CD14-positive monocyte (primary cell): ENCODE results near the gene TMEM184B. TPM values are rescaled to one million over a fixed set of nuclear protein-coding genes. Genes with fewer than 3 reads are reported as not detected.

Experiments used
- DNase-seq, 3 donors: peaks; one replicate each; pipeline ENCODE4 v3.0.0-alpha.2; 2011 to 2022
- H2AFZ ChIP-seq: 2 replicates; pipeline ENCODE4 v1.6.0; 2012; ENCODE audit warnings: mild to moderate bottlenecking, low read depth, low read length, inconsistent platforms; ENCODE audit not compliant: insufficient read depth, poor library complexity, severe bottlenecking
- H3K27ac ChIP-seq, 2 donors: 1 replicate in 1 of 2; 2 replicates in 1 of 2; pipeline ENCODE4 v1.5.1; 2012 to 2013; ENCODE audit warnings: low read length in 2 of 2, control low read depth in 1 of 2, inconsistent platforms in 1 of 2, low read depth in 1 of 2, mild to moderate bottlenecking in 1 of 2
- H3K27me3 ChIP-seq, 2 donors: one replicate each; pipeline versions ENCODE4 v1.6.0 to v1.6.1; 2011 to 2013; ENCODE audit warnings: low read length in 2 of 2; ENCODE audit not compliant: control insufficient read depth in 2 of 2, insufficient read depth in 2 of 2
- H3K36me3 ChIP-seq, 2 donors: replicated peaks in 1 of 2; 1 replicate in 1 of 2; 2 replicates in 1 of 2; pipeline versions ENCODE4 v1.5.1 to v1.6.1; 2012 to 2013; ENCODE audit warnings: low read length in 2 of 2, control low read depth in 1 of 2, inconsistent platforms in 1 of 2, mild to moderate bottlenecking in 1 of 2; ENCODE audit not compliant: insufficient read depth in 2 of 2, control insufficient read depth in 1 of 2
- H3K4me1 ChIP-seq, 2 donors: 1 replicate in 1 of 2; 2 replicates in 1 of 2; pipeline versions ENCODE4 v1.5.1 to v1.6.1; 2012 to 2013; ENCODE audit warnings: low read length in 2 of 2, control low read depth in 1 of 2, inconsistent platforms in 1 of 2, mild to moderate bottlenecking in 1 of 2, moderate library complexity in 1 of 2; ENCODE audit not compliant: insufficient read depth in 2 of 2, control insufficient read depth in 1 of 2
- H3K4me2 ChIP-seq: replicated peaks from 2 replicates; pipeline ENCODE3; 2012; ENCODE audit warnings: low read length, moderate library complexity, mild to moderate bottlenecking; ENCODE audit not compliant: poor library complexity, severe bottlenecking; ENCODE audit errors: extremely low read depth
- H3K4me3 ChIP-seq, 3 experiments: fragments of 200-600 bp in 1 of 3; sonication (generic) in 1 of 3; replicated peaks in 1 of 3; 1 replicate in 2 of 3; 2 replicates in 1 of 3; pipeline ENCODE4 v1.5.1; 2011 to 2013; ENCODE audit warnings: low read length in 3 of 3, mild to moderate bottlenecking in 3 of 3, control low read depth in 2 of 3, low read depth in 2 of 3, inconsistent platforms in 1 of 3, moderate library complexity in 1 of 3
- H3K79me2 ChIP-seq: 2 replicates; pipeline ENCODE4 v1.6.0; 2012; ENCODE audit warnings: mild to moderate bottlenecking, control low read depth, inconsistent platforms, low read length, moderate library complexity; ENCODE audit not compliant: insufficient read depth
- H3K9ac ChIP-seq: 2 replicates; pipeline ENCODE4 v1.6.0; 2017; ENCODE audit warnings: low read length, mild to moderate bottlenecking; ENCODE audit not compliant: insufficient read depth, poor library complexity, severe bottlenecking
- H3K9me3 ChIP-seq, 2 donors: replicated peaks in 1 of 2; 1 replicate in 1 of 2; 2 replicates in 1 of 2; pipeline versions ENCODE4 v1.5.1 to v1.6.1; 2012 to 2013; ENCODE audit warnings: low read length in 2 of 2, control low read depth in 1 of 2; ENCODE audit not compliant: control insufficient read depth in 1 of 2, insufficient read depth in 1 of 2
- H4K20me1 ChIP-seq: 2 replicates; pipeline ENCODE4 v1.6.0; 2012; ENCODE audit warnings: mild to moderate bottlenecking, low read length, control low read depth, moderate library complexity; ENCODE audit not compliant: insufficient read depth
- H3K27ac Mint-ChIP-seq, 7 donors: one replicate each; pipeline ENCODE4 v1.8.0; 2020; ENCODE audit warnings: mild to moderate bottlenecking in 7 of 7, mixed read lengths in 7 of 7, moderate library complexity in 6 of 7, inconsistent platforms in 2 of 7
- H3K27me3 Mint-ChIP-seq, 3 donors: one replicate each; pipeline ENCODE4 v1.8.0; 2021 to 2022; ENCODE audit warnings: low read depth in 3 of 3, mild to moderate bottlenecking in 3 of 3, mixed read lengths in 3 of 3, moderate library complexity in 3 of 3, inconsistent platforms in 1 of 3
- H3K36me3 Mint-ChIP-seq, 2 donors: one replicate each; pipeline ENCODE4 v1.8.0; 2020; ENCODE audit warnings: mixed read lengths in 2 of 2, inconsistent platforms in 1 of 2, mild to moderate bottlenecking in 1 of 2
- H3K4me1 Mint-ChIP-seq: one replicate; pipeline ENCODE4 v1.8.0; 2020; ENCODE audit warnings: mild to moderate bottlenecking, mixed read lengths
- H3K4me3 Mint-ChIP-seq, 2 donors: one replicate each; pipeline ENCODE4 v1.8.0; 2020; ENCODE audit warnings: mild to moderate bottlenecking in 2 of 2, mixed read lengths in 2 of 2, moderate library complexity in 1 of 2
- H3K9me3 Mint-ChIP-seq, 7 donors: one replicate each; pipeline ENCODE4 v1.8.0; 2020 to 2022; ENCODE audit warnings: mixed read lengths in 7 of 7, mild to moderate bottlenecking in 6 of 7, moderate library complexity in 6 of 7, inconsistent platforms in 2 of 7
- WGBS: methylation state at CpG from one replicate; pipeline ENCODE4 v1.1.5; 2013; ENCODE audit warnings: missing lambda C conversion rate; ENCODE audit not compliant: insufficient coverage; 5-methylcytosine and 5-hydroxymethylcytosine counted together
- intact Hi-C, 2 donors: fragments of 100-400 bp; cut with micrococcal nuclease; formaldehyde crosslinking; loops; one replicate each; pipeline versions ENCODE4 v1.15.0 to v1.15.1; 2023
- polyA plus RNA-seq, 3 donors: library from polyadenylated mRNA; depleted of rRNA in 1 of 3; unstranded in 2 of 3; stranded (reverse) in 1 of 3; fragments of 300-500 nt in 2 of 3; fragments of >200 nt in 1 of 3; fragmentation: Illumina TruSeq in 2 of 3; gene quantifications; 1 replicate in 2 of 3; 2 replicates in 1 of 3; pipeline ENCODE4 v1.2.3, GENCODE V29; 2012 to 2021
- TF ChIP-seq, protein P1 (sequence below): fragments of 200-600 bp; IDR thresholded peaks from one replicate; pipeline ENCODE4 v1.8.0; 2022; ENCODE audit warnings: antibody characterized with exemption, mild to moderate bottlenecking

The TMEM184B gene
- polyA plus RNA-seq, 3 donors, result 7.4 to 17.7 (median 10.6) TPM

DNA sequence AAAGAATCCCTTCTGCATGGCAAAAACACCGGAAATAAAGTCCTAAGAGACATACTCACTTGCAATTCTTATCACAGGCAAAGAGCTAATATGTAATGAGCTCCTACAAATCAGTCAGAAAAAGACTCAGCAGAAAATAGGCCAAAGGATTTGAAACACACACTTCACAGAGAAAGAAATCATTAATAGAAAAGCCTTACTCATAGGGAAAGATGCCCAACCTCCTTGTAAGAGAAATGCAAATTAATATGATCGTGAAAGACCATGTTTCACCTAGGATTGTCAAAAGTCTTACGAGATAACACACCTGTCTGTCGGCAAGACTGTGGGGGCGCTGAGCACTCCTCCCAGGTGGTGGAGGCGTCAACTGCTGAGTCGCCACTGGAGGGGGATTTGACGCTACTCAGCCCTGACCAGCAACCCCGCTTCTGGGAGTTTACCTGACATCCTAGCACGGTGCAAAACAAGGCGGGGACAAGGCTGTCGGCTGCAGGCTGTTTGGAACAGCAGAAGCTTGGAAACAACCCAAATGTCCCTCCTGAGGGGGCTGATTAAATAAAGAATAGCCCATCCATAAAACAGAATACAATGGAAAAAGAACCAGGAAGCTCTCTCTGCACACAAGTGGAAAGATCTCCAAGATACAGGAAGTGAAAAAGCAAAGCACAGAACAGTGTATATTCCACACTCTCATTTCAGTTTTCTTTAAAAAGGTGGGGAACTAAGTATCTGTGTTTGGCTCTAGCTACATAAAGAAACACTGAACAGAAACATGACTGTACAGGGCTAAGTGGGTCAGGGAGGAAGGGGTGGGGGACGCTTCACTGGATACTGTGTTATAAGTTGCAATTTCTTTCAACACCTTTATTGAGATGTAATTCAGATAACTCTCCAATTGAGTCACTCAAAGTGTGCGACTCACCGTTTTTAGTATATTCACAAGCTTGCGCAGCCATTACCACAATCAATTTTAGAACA, 33.0 kb upstream of the TMEM184B start:
- Histone ChIP-seq H3K9me3 (no peaks in the 10 kb centered on the region), H3K79me2 (peaks cover 14% of the 10 kb centered on the region), H3K27ac (peak overlapping the region in 1 of 2 donors; percentile 8), H3K4me1 (peaks cover 10 to 13% of the 10 kb centered on the region in 2 donors), H3K36me3 (peaks cover 40 to 53% of the 10 kb centered on the region in 2 donors), H3K4me2 (peak overlapping the region; percentile 3), H3K9ac (no peak overlapping the region), H3K4me3 (no peak overlapping the region), H4K20me1 (peaks cover 12% of the 10 kb centered on the region), H3K27me3 (no peaks in the 10 kb centered on the region), H2AFZ (no peak overlapping the region)
- peak in 2 of 3 donors; percentile 16 to 25 for DNase-seq
- H3K4me3 Mint-ChIP-seq, result peak overlapping the region; percentile 10 to 19
- H3K4me1 Mint-ChIP-seq, result peaks cover 23% of the 10 kb centered on the region
- no peaks in the 10 kb centered on the region for H3K9me3 Mint-ChIP-seq
- H3K27ac Mint-ChIP-seq, result peak overlapping the region in 3 of 7 donors; percentile 3 to 84 (median 35)
- WGBS, result 46% methylated on average over 9 of the region's 16 CpGs
- peaks cover 36 to 57% of the 10 kb centered on the region in 2 donors for H3K36me3 Mint-ChIP-seq
- intact Hi-C loops, result no loop called here
- TF ChIP-seq, protein P1, sequence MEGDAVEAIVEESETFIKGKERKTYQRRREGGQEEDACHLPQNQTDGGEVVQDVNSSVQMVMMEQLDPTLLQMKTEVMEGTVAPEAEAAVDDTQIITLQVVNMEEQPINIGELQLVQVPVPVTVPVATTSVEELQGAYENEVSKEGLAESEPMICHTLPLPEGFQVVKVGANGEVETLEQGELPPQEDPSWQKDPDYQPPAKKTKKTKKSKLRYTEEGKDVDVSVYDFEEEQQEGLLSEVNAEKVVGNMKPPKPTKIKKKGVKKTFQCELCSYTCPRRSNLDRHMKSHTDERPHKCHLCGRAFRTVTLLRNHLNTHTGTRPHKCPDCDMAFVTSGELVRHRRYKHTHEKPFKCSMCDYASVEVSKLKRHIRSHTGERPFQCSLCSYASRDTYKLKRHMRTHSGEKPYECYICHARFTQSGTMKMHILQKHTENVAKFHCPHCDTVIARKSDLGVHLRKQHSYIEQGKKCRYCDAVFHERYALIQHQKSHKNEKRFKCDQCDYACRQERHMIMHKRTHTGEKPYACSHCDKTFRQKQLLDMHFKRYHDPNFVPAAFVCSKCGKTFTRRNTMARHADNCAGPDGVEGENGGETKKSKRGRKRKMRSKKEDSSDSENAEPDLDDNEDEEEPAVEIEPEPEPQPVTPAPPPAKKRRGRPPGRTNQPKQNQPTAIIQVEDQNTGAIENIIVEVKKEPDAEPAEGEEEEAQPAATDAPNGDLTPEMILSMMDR, result no peak
- H3K27me3 Mint-ChIP-seq, result peaks cover 0 to 1% (median 0%) of the 10 kb centered on the region in 3 donors

- TF ChIP-seq, protein P1, result no peak
- Mint-ChIP-seq H3K36me3 (peaks cover 48 to 65% of the 10 kb centered on the region in 2 donors), H3K27me3 (peaks cover 0 to 1% (median 0%) of the 10 kb centered on the region in 3 donors), H3K9me3 (no peaks in the 10 kb centered on the region), H3K27ac (peak overlapping the region in 1 of 7 donors; percentile 43), H3K4me1 (peaks cover 23% of the 10 kb centered on the region), H3K4me3 (no peak overlapping the region)
- no peak for DNase-seq
- H3K9ac ChIP-seq, result no peak overlapping the region
- H3K27ac ChIP-seq, result no peak overlapping the region
- H3K4me2 ChIP-seq, result no peak overlapping the region
- 100% methylated on average over 12 of the region's 13 CpGs for WGBS
- peaks cover 10 to 13% of the 10 kb centered on the region in 2 donors for H3K4me1 ChIP-seq
- peaks cover 44 to 56% of the 10 kb centered on the region in 2 donors for H3K36me3 ChIP-seq
- no peak overlapping the region for H3K4me3 ChIP-seq
- H3K79me2 ChIP-seq, result peaks cover 9% of the 10 kb centered on the region
- intact Hi-C loops, result no loop called here
- no peak overlapping the region for H2AFZ ChIP-seq
- H3K9me3 ChIP-seq, result no peaks in the 10 kb centered on the region
- H3K27me3 ChIP-seq, result no peaks in the 10 kb centered on the region
- peaks cover 12% of the 10 kb centered on the region for H4K20me1 ChIP-seq
Observed at GRCh38 chr22:38304526-38304925, 31.7 kb upstream of the TMEM184B start.
